ENCODE data around the gene ZNF782. TPM values are rescaled to one million over a fixed set of nuclear protein-coding genes. Genes with fewer than 3 reads are reported as not detected.
"Not testable (repeated sequence)": the region's sequence is repeated elsewhere in the genome, so short reads cannot be mapped to it uniquely, and the experiment has no call there.

The ZNF782 gene
- total RNA-seq, 1 donor from 2014 or later = 9.4 TPM

GRCh38 chr9:96852676-96853075 is 1.6 kb downstream of the ZNF782 start:
- DNase-seq = no peak

GRCh38 chr9:96844040-96844439 is 10.3 kb downstream of the ZNF782 start:
- no peak for DNase-seq

GRCh38 chr9:96818533-96818932 is 35.8 kb downstream of the ZNF782 start:
- DNase-seq = no peak

- no peak for DNase-seq
Observed at GRCh38 chr9:96817973-96818372, 36.3 kb downstream of the ZNF782 start.

- no peak for DNase-seq
Observed at GRCh38 chr9:96813607-96814006, 40.7 kb downstream of the ZNF782 start.

- not testable (repeated sequence) for DNase-seq
Observed at GRCh38 chr9:96798959-96799358, 55.4 kb downstream of the ZNF782 start.

- DNase-seq = no peak
Observed at GRCh38 chr9:96784021-96784420, 70.3 kb downstream of the ZNF782 start.

- DNase-seq = no peak
Observed at GRCh38 chr9:96782235-96782634, 72.1 kb downstream of the ZNF782 start.

GRCh38 chr9:96781552-96781951 is 72.8 kb downstream of the ZNF782 start:
- no peak for DNase-seq

GRCh38 chr9:96779089-96779488 is 75.2 kb downstream of the ZNF782 start:
- DNase-seq = no peak

- DNase-seq = no peak
Observed at GRCh38 chr9:96777426-96777864, 76.9 kb downstream of the ZNF782 start.

GRCh38 chr9:96771124-96771523 is 83.2 kb downstream of the ZNF782 start:
- no peak for DNase-seq

GRCh38 chr9:96769989-96770388 is 84.3 kb downstream of the ZNF782 start:
- no peak for DNase-seq

Other genes with a start within 250 kb of the ZNF782 start
- gene CDC14B, start 234.7 kb downstream of the ZNF782 start, total RNA-seq = 26.0 TPM
- 13.3 TPM for gene PRXL2C, start 199.2 kb downstream of the ZNF782 start, total RNA-seq
- gene ZNF510, start 76.4 kb downstream of the ZNF782 start, total RNA-seq = 15.9 TPM
- gene NUTM2G, start 74.3 kb upstream of the ZNF782 start, total RNA-seq = not detected
- gene CTSV, start 184.6 kb upstream of the ZNF782 start, total RNA-seq = 75.6 TPM